IMR-90 (cell line): Measurements from ENCODE around the gene EPHA6. TPM values are rescaled to one million over a fixed set of nuclear protein-coding genes. Genes with fewer than 3 reads are reported as not detected.

Experiments used
- ATAC-seq: fragments of 200-7000 bp; cut with Tn5 transposase; 2 replicates; pipeline ENCODE4 v1.9.1; 2020; ENCODE audit warnings: low read depth, mild to moderate bottlenecking, moderate library complexity
- BruUV-seq: library from RNA; stranded (reverse); fragments of 400-500 nt; replicated peaks from 2 replicates; lab custom pipeline; 2021; lab: Mats Ljungman, UMichigan
- CTCF ChIA-PET: fragments of 300-600 bp; formaldehyde crosslinking; extraction: SDS; loops from one replicate; lab custom pipeline; 2021; ENCODE audit warnings: antibody characterized with exemption; lab: Yijun Ruan, JAX
- POLR2A ChIA-PET: fragments of 300-600 bp; sonication (Branson Sonifier 250); formaldehyde crosslinking; loops from one replicate; lab custom pipeline; 2022; ENCODE audit warnings: antibody characterized with exemption; ENCODE audit not compliant: unreplicated experiment; lab: Charles Lee
- DNase-seq: peaks from one replicate; pipeline ENCODE4 v3.0.0; 2013
- H2AFZ ChIP-seq: replicated peaks from 2 replicates; pipeline ENCODE3; 2013; ENCODE audit warnings: low read length, mild to moderate bottlenecking; ENCODE audit not compliant: poor library complexity
- H2AK5ac ChIP-seq: 2 replicates; pipeline ENCODE4 v1.6.1; 2013; ENCODE audit warnings: low read depth, low read length, inconsistent platforms
- H2AK9ac ChIP-seq: replicated peaks from 2 replicates; pipeline ENCODE3; 2013; ENCODE audit warnings: mild to moderate bottlenecking, low read depth, low read length, moderate library complexity; ENCODE audit not compliant: poor library complexity
- H2BK120ac ChIP-seq: 2 replicates; pipeline ENCODE4 v1.6.1; 2013; ENCODE audit warnings: low read depth, low read length, inconsistent platforms
- H2BK15ac ChIP-seq: 3 replicates; pipeline ENCODE4 v1.6.1; 2013; ENCODE audit warnings: low read depth, low read length, inconsistent platforms
- H2BK20ac ChIP-seq: 2 replicates; pipeline ENCODE4 v1.6.1; 2013; ENCODE audit warnings: low read depth, mild to moderate bottlenecking, inconsistent platforms, low read length, moderate library complexity
- H2BK5ac ChIP-seq: 2 replicates; pipeline ENCODE4 v1.6.1; 2013; ENCODE audit warnings: mild to moderate bottlenecking, low read depth, low read length, inconsistent platforms; ENCODE audit not compliant: poor library complexity, severe bottlenecking
- H3K14ac ChIP-seq: replicated peaks from 2 replicates; pipeline ENCODE4 v1.6.1; 2013; ENCODE audit warnings: low read depth, low read length, inconsistent platforms
- H3K18ac ChIP-seq: 2 replicates; pipeline ENCODE4 v1.6.1; 2013; ENCODE audit warnings: low read depth, low read length, control low read depth
- H3K23ac ChIP-seq: 2 replicates; pipeline ENCODE4 v1.6.1; 2013; ENCODE audit warnings: low read depth, low read length, inconsistent platforms
- H3K27ac ChIP-seq: 2 replicates; pipeline ENCODE4 v1.5.1; 2013; ENCODE audit warnings: mild to moderate bottlenecking, control low read depth, low read length; ENCODE audit not compliant: insufficient read depth
- H3K27me3 ChIP-seq: 2 replicates; pipeline ENCODE4 v1.6.1; 2013; ENCODE audit warnings: low read length; ENCODE audit not compliant: control insufficient read depth, insufficient read depth
- H3K36me3 ChIP-seq: 2 replicates; pipeline ENCODE4 v1.6.1; 2013; ENCODE audit warnings: low read length, mixed read lengths; ENCODE audit not compliant: control insufficient read depth, insufficient read depth
- H3K4ac ChIP-seq: 2 replicates; pipeline ENCODE4 v1.6.1; 2013; ENCODE audit warnings: low read depth, low read length, inconsistent platforms
- H3K4me1 ChIP-seq: 2 replicates; pipeline ENCODE4 v1.6.1; 2013; ENCODE audit warnings: low read length, mixed read lengths; ENCODE audit not compliant: control insufficient read depth, insufficient read depth
- H3K4me2 ChIP-seq: 2 replicates; pipeline ENCODE4 v1.6.1; 2013; ENCODE audit warnings: low read depth, mild to moderate bottlenecking, control low read depth, low read length, moderate library complexity
- H3K4me3 ChIP-seq: 2 replicates; pipeline ENCODE4 v1.5.1; 2013; ENCODE audit warnings: low read depth, mild to moderate bottlenecking, control low read depth, low read length, moderate library complexity; ENCODE audit not compliant: insufficient read depth
- H3K56ac ChIP-seq: 2 replicates; pipeline ENCODE4 v1.6.1; 2013; ENCODE audit warnings: low read length, inconsistent platforms; ENCODE audit not compliant: insufficient read depth; ENCODE audit errors: extremely low read depth
- H3K79me1 ChIP-seq, 2 experiments: 2 replicates each; pipeline ENCODE4 v1.6.1; 2013; ENCODE audit warnings: low read length in 2 of 2, inconsistent platforms in 1 of 2, low read depth in 1 of 2
- H3K9ac ChIP-seq: 2 replicates; pipeline ENCODE4 v1.6.1; 2013; ENCODE audit warnings: low read depth, low read length, control low read depth
- H3K9me1 ChIP-seq: 2 replicates; pipeline ENCODE4 v1.6.1; 2013; ENCODE audit warnings: low read length, inconsistent platforms; ENCODE audit not compliant: insufficient read depth
- H3K9me3 ChIP-seq: 2 replicates; pipeline ENCODE4 v1.6.1; 2013; ENCODE audit warnings: low read length; ENCODE audit not compliant: control insufficient read depth, insufficient read depth
- H4K20me1 ChIP-seq: 2 replicates; pipeline ENCODE4 v1.6.1; 2013; ENCODE audit warnings: low read length, inconsistent platforms; ENCODE audit not compliant: insufficient read depth
- H4K5ac ChIP-seq: 2 replicates; pipeline ENCODE4 v1.6.1; 2013; ENCODE audit warnings: mild to moderate bottlenecking, low read depth, low read length, control low read depth
- H4K8ac ChIP-seq, 2 experiments: 2 replicates each; pipeline ENCODE4 v1.6.1; 2013; ENCODE audit warnings: low read depth in 2 of 2, low read length in 2 of 2, control low read depth in 1 of 2, inconsistent platforms in 1 of 2
- H4K91ac ChIP-seq: 2 replicates; pipeline ENCODE4 v1.6.1; 2013; ENCODE audit warnings: low read depth, low read length, inconsistent platforms; ENCODE audit not compliant: insufficient read depth
- BHLHE40 ChIP-seq: fragments of 150-350 bp; IDR thresholded peaks from 2 replicates; pipeline ENCODE4 v1.6.1; 2016; ENCODE audit warnings: mild to moderate bottlenecking, low read depth, low read length
- CEBPB ChIP-seq: IDR thresholded peaks from 2 replicates; pipeline ENCODE4 v1.6.1; 2012; ENCODE audit warnings: low read depth, low read length, improper control_type of control experiment
- CHD1 ChIP-seq: IDR thresholded peaks from 2 replicates; pipeline ENCODE4 v1.6.1; 2012; ENCODE audit warnings: low read depth, low read length, improper control_type of control experiment
- CTCF ChIP-seq: conservative IDR thresholded peaks from 2 replicates; pipeline ENCODE4 v1.5.1; 2012; ENCODE audit warnings: mild to moderate bottlenecking, low read depth, low read length, improper control_type of control experiment
- ELK1 ChIP-seq: fragments of 150-350 bp; IDR thresholded peaks from 2 replicates; pipeline ENCODE4 v1.6.1; 2016; ENCODE audit warnings: low read depth, mild to moderate bottlenecking, low read length, moderate library complexity, borderline replicate concordance
- FOS ChIP-seq: fragments of 150-350 bp; IDR thresholded peaks from 2 replicates; pipeline ENCODE4 v1.6.1; 2016; ENCODE audit warnings: low read depth, low read length
- MAFK ChIP-seq: IDR thresholded peaks from 2 replicates; pipeline ENCODE4 v1.6.1; 2012; ENCODE audit warnings: low read depth, low read length, improper control_type of control experiment
- MXI1 ChIP-seq: IDR thresholded peaks from 2 replicates; pipeline ENCODE4 v1.6.1; 2012; ENCODE audit warnings: low read depth, mild to moderate bottlenecking, low read length, moderate library complexity, borderline replicate concordance
- NFE2L2 ChIP-seq: fragments of 150-350 bp; IDR thresholded peaks from 2 replicates; pipeline ENCODE4 v1.6.1; 2016; ENCODE audit warnings: low read depth, mild to moderate bottlenecking, low read length
- POLR2A ChIP-seq: IDR thresholded peaks from 2 replicates; pipeline ENCODE4 v1.6.1; 2012; ENCODE audit warnings: mild to moderate bottlenecking, low read depth, low read length
- RAD21 ChIP-seq: IDR thresholded peaks from 2 replicates; pipeline ENCODE4 v1.6.1; 2012; ENCODE audit warnings: low read length, improper control_type of control experiment
- RCOR1 ChIP-seq: IDR thresholded peaks from 2 replicates; pipeline ENCODE4 v1.6.1; 2012; ENCODE audit warnings: mild to moderate bottlenecking, low read length, improper control_type of control experiment; ENCODE audit not compliant: insufficient replicate concordance
- SMC3 ChIP-seq: fragments of 150-350 bp; IDR thresholded peaks from 2 replicates; pipeline ENCODE4 v1.6.1; 2016; ENCODE audit warnings: low read depth, mild to moderate bottlenecking, antibody characterized with exemption, low read length, moderate library complexity
- WGBS, 2 experiments: methylation state at CpG; one replicate each; pipeline versions ENCODE4 v1.1.5 to v1.1.7; 2013; ENCODE audit warnings: missing lambda C conversion rate in 2 of 2; ENCODE audit not compliant: insufficient read length in 1 of 2; ENCODE audit errors: extremely low coverage in 2 of 2; 5-methylcytosine and 5-hydroxymethylcytosine counted together
- dilution Hi-C: fragments of 300-500 bp; cut with HindIII; formaldehyde crosslinking; loops from one replicate; pipeline ENCODE4 v1.14.3; 2018; ENCODE audit warnings: low sequenced_read_pairs; ENCODE audit not compliant: unreplicated experiment
- in situ Hi-C: fragments of 300-500 bp; cut with MboI; formaldehyde crosslinking; loops from 3 replicates; pipeline ENCODE4 v1.14.3; 2019; ENCODE audit warnings: low sequenced_read_pairs, inconsistent platforms, mixed read lengths
- intact Hi-C: fragments of 100-400 bp; cut with micrococcal nuclease; formaldehyde crosslinking; loops from 2 replicates; pipeline ENCODE4 v1.10.0; 2022
- polyA plus RNA-seq, 3 experiments: library from polyadenylated mRNA; depleted of rRNA; stranded (reverse); fragments of >200 nt; gene quantifications; 2 replicates each; pipeline ENCODE4 v1.2.3, GENCODE V29; 2012; ENCODE audit warnings: low replicate concordance in 1 of 3
- total RNA-seq: library from RNA; depleted of rRNA; stranded (reverse); fragments of >200 nt; gene quantifications from 2 replicates; pipeline ENCODE4 v1.2.3, GENCODE V29; 2012

The EPHA6 gene
- total and polyA plus RNA-seq, 2 of the 4 experiments (the other 2 are of a cell fraction) = not detected

GRCh38 chr3:97684490-97684889 is 870.1 kb downstream of the EPHA6 start:
- in situ Hi-C loops = no loop called here
- Histone ChIP-seq H3K9me3 (no peaks in the 10 kb centered on the region), H3K56ac (no peak overlapping the region), H3K27me3 (no peaks in the 10 kb centered on the region), H2BK5ac (no peak overlapping the region), H4K5ac (no peak overlapping the region), H2BK20ac (no peak overlapping the region), H2AK9ac (no peak overlapping the region), H4K8ac (no peak overlapping the region), H3K4me1 (no peaks in the 10 kb centered on the region), H4K91ac (no peak overlapping the region), H4K20me1 (no peaks in the 10 kb centered on the region), H2BK120ac (no peak overlapping the region), H3K4me2 (no peak overlapping the region), H3K4ac (no peak overlapping the region), H3K27ac (no peak overlapping the region), H2BK15ac (no peak overlapping the region), H2AK5ac (no peak overlapping the region), H3K4me3 (no peak overlapping the region), H3K14ac (no peak overlapping the region), H3K9ac (no peak overlapping the region), H3K9me1 (no peaks in the 10 kb centered on the region), H3K79me1 (no peaks in the 10 kb centered on the region), H3K18ac (no peak overlapping the region), H3K23ac (no peak overlapping the region), H2AFZ (no peak overlapping the region), H3K36me3 (no peaks in the 10 kb centered on the region)
- ChIA-PET POLR2A (no interaction called here), CTCF (no interaction called here)
- WGBS, 2 experiments = no CpG with 5 or more reads among the region's 4 CpGs
- ATAC-seq = no peak
- intact Hi-C loops = no loop called here
- BruUV-seq = no TSS peak
- TF ChIP-seq FOS = no peak
- no peak for TF ChIP-seq BHLHE40
- TF ChIP-seq CEBPB = no peak
- no peak for TF ChIP-seq POLR2A
- TF ChIP-seq MXI1 = no peak
- no peak for TF ChIP-seq RCOR1
- no peak for TF ChIP-seq MAFK
- TF ChIP-seq CHD1 = no peak
- no peak for TF ChIP-seq CTCF
- TF ChIP-seq RAD21 = no peak
- no peak for TF ChIP-seq SMC3
- no peak for TF ChIP-seq NFE2L2
- TF ChIP-seq ELK1 = no peak
- no peak for DNase-seq
- dilution Hi-C loops = no loop called here
